Measurements from ENCODE around the gene NKAIN1. TPM values are rescaled to one million over a fixed set of nuclear protein-coding genes. Genes with fewer than 3 reads are reported as not detected.
A peak's percentile ranks its signal among the peaks of the same experiment; 100 is the strongest.

NKAIN1 gene
- total and polyA plus RNA-seq, 8 donors: 0.08 TPM; not detected in 7

- 77 to 90% (median 83%) methylated on average over 4 of the region's 4 CpGs for WGBS, 5 donors
- no peak for DNase-seq
- Histone ChIP-seq H3K9me3 (no peaks in the 10 kb centered on the region), H3K27ac (no peak overlapping the region), H3K27me3 (peaks cover 0 to 24% (median 0%) of the 10 kb centered on the region in 3 donors), H3K4me1 (no peaks in the 10 kb centered on the region), H3K36me3 (no peaks in the 10 kb centered on the region), H3K4me3 (no peak overlapping the region)
- intact Hi-C loops (cut with DNase I; ENCODE audit: low total_unique reads): loop anchor here (10.0 kb wide), 1 partner anchor 235 kb away; no protein-coding TSS in a partner anchor
- TF ChIP-seq POLR2AphosphoS5 (IDR thresholded peaks at IDR 0.05) (no peak), CTCF (IDR thresholded peaks at IDR 0.05) (no peak), EP300 (IDR thresholded peaks at IDR 0.05) (no peak), POLR2A (IDR thresholded peaks at IDR 0.05) (no peak)
These were observed 49.7 kb downstream of the NKAIN1 start for GRCh38 chr1:31189696-31190674.

GRCh38 chr1:31183927-31184554, 55.6 kb downstream of the NKAIN1 start:
- peaks cover 8 to 17% (median 14%) of the 10 kb centered on the region in 4 donors for H3K4me1 ChIP-seq
- TF ChIP-seq POLR2A (IDR thresholded peaks at IDR 0.05) (no peak), CTCF (IDR thresholded peaks at IDR 0.05) (peak in 4 of 7 experiments; percentile 59 to 76 (median 76))
- H3K36me3 ChIP-seq: no peaks in the 10 kb centered on the region
- peaks cover 0 to 65% (median 25%) of the 10 kb centered on the region in 3 donors for H3K27me3 ChIP-seq
- peak; percentile 36 to 77 for DNase-seq
- no peaks in the 10 kb centered on the region for H3K9me3 ChIP-seq
- WGBS, 5 donors: 38 to 48% (median 41%) methylated on average over 6 of the region's 6 CpGs
- H3K27ac ChIP-seq: no peak overlapping the region
- H3K4me3 ChIP-seq: no peak overlapping the region
- intact Hi-C loops (cut with DNase I; ENCODE audit: low total_unique reads): loop anchor here (10.0 kb wide), 1 partner anchor 241 kb away; no protein-coding TSS in a partner anchor

- DNase-seq: no peak
- intact Hi-C loops (cut with DNase I; ENCODE audit: low total_unique reads): loop anchor here (10.0 kb wide), 1 partner anchor 242 kb away; no protein-coding TSS in a partner anchor
- WGBS, 5 donors: 73 to 81% (median 76%) methylated on average over 6 of the region's 6 CpGs
- Histone ChIP-seq H3K27ac (no peak overlapping the region), H3K4me1 (peaks cover 8 to 17% (median 14%) of the 10 kb centered on the region in 4 donors), H3K27me3 (peaks cover 0 to 57% (median 25%) of the 10 kb centered on the region in 3 donors), H3K36me3 (no peaks in the 10 kb centered on the region), H3K4me3 (no peak overlapping the region), H3K9me3 (no peaks in the 10 kb centered on the region)
- no peak for TF ChIP-seq POLR2AphosphoS5 (IDR thresholded peaks at IDR 0.05)
- TF ChIP-seq POLR2A (IDR thresholded peaks at IDR 0.05): no peak
- TF ChIP-seq CTCF (IDR thresholded peaks at IDR 0.05): no peak
- TF ChIP-seq EP300 (IDR thresholded peaks at IDR 0.05): no peak
These were observed 56.6 kb downstream of the NKAIN1 start for GRCh38 chr1:31183126-31183525.

- Histone ChIP-seq H3K27ac (no peak overlapping the region), H3K9me3 (no peaks in the 10 kb centered on the region), H3K4me3 (peak overlapping the region; percentile 0 to 35 (median 17)), H3K4me1 (peaks cover 8 to 17% (median 14%) of the 10 kb centered on the region in 4 donors), H3K36me3 (no peaks in the 10 kb centered on the region), H3K27me3 (peaks cover 0 to 50% (median 25%) of the 10 kb centered on the region in 3 donors)
- 1 to 4% (median 3%) methylated on average over 10 to 18 of the region's 18 CpGs for WGBS, 5 donors
- no peak for TF ChIP-seq POLR2A (IDR thresholded peaks at IDR 0.05)
- TF ChIP-seq EP300 (IDR thresholded peaks at IDR 0.05): no peak
- no peak for TF ChIP-seq POLR2AphosphoS5 (IDR thresholded peaks at IDR 0.05)
- no peak for TF ChIP-seq CTCF (IDR thresholded peaks at IDR 0.05)
- intact Hi-C loops (cut with DNase I; ENCODE audit: low total_unique reads): loop anchor here (10.0 kb wide), 1 partner anchor 242 kb away; no protein-coding TSS in a partner anchor
- DNase-seq: peak; percentile 56 to 95
These were observed 57.3 kb downstream of the NKAIN1 start for GRCh38 chr1:31182352-31182751.
